ENCODE measurements around the gene FBXW5.

The FBXW5 gene

DNA sequence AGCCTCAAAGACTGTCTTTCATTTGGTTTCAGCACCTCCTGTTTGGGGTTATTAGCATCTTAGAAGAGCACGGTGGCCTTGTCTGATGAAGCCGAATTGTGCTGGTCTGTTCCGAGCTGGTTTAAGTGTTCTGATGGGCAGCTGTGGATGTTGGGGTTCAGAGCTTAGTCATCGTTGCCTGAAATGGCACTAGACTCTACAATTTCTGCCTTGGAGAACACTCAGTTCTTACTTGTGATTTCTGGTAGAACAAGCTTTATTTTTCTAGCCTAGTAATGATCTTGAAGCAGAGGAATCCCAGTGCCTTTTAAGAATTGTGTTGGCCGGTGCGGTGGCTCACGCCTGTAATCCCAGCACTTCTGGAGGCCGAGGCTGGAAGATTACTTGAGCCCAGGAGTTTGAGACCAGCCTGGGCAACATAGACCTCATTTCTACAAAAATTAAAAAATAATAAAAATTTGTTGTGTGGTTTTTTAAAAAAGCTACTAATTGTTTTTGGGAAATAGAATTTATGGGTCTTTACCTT is 7.8 kb downstream of the FBXW5 start:
- DNase-seq, result no peak

- no peak for DNase-seq
These were observed 8.9 kb downstream of the FBXW5 start for GRCh38 chr9:136935651-136936050.

- no peak for DNase-seq
These were observed 10.3 kb downstream of the FBXW5 start for GRCh38 chr9:136934277-136934676.

GRCh38 chr9:136931611-136932130 is 12.9 kb downstream of the FBXW5 start:
- DNase-seq, result no peak

DNA sequence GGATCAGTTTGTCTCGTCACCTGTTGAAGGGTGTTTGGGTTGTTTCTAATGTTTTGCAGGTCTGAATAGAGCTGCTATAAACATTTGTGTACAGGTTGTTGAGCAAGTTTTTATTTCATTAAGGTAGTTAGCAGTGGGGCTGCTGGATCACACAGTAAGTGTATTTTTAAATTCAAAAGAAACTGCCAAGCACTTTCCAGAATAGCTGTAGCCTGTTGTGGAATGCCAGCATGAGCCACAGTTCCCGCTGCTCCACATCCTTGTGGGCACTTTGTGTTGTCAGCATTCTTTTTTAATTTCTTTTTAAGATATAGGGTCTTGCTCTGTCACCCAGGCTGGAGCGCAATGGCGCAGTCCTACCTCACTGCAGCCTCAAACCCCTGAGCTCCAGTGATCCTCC is 14.5 kb downstream of the FBXW5 start:
- DNase-seq, result no peak

DNA sequence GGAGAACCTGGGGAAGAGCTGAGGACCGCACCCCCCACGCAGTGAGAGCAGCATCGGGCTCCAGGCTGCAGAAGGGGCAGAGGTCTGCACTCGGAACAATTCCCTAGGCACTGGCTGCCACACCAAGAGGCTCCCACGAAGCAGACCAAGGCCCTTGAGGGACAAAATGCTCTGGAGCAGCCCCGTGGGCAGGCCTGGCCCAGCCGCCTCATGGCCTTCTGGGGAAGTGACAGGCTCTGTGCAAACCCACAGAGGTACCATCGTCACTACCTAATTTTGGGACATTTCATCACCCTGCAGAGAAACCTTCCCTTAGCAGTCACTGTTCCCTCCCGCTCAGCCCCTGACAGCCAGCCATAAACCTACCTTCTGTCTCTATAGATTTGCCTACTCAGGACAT is 15.9 kb downstream of the FBXW5 start:
- DNase-seq, result no peak

DNA sequence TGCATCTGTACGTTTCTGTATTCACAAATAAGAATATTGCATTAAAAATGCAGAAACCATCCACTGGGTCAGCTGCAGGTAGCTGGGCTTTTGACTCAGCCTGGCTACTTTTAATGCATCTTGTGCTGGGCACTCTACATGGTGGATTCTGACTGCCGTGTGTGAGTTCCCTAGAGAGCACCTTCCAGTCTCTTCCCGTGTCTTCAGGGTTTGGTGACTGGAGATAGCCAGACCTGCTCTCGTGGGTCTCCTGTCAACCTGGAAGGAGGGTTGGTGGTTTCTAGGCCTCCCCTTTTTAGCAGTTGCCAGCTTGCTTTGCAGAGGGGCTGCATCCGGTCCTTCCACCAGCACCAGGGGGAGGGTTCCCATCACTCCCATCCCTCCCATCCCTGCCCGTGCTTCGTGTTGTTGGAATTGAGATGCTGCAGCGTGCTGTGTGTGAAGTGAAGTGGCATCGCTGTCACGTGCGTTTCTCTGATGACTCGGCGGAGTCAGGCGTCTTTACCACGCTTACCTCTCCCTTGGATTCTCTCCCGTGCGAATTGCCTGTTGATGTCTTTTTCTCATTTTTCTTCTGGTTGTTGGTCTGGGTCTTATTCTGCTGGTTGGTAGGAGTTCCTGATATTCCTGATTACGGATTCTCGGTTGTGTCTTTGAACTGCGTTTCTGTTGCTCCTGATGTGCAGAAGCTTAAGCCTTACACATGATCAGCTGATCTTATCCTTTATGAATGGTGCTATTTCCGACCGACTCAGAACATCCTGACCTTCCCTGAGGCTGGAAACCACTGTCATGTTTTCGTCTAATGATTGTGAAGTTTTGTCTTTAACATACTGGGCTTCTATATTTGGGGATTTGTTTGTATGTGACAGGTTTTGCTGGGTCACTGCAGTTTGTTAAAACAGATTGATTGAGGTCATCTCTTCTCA is 16.9 kb downstream of the FBXW5 start:
- DNase-seq, result no peak

DNA sequence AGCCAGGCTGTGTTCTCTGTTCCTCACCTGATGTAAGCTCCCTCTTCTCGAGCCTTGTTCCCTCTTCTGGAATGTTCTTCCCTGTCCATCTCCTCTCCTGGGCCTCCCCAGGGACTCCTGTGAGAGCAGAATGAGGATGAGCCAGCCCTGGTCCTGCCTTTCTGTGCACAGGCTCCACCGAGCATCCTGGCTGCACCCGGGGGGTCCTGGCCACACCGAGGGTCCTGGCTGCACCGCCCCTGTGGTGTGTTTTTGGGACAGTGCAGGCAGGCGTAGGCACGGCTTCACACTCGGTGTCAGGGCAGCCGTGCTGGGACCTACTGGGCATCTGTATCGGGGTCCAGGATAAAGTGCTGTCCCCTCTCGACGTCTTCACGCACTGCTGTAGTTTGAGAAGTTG is 17.8 kb downstream of the FBXW5 start:
- no peak for DNase-seq

DNA sequence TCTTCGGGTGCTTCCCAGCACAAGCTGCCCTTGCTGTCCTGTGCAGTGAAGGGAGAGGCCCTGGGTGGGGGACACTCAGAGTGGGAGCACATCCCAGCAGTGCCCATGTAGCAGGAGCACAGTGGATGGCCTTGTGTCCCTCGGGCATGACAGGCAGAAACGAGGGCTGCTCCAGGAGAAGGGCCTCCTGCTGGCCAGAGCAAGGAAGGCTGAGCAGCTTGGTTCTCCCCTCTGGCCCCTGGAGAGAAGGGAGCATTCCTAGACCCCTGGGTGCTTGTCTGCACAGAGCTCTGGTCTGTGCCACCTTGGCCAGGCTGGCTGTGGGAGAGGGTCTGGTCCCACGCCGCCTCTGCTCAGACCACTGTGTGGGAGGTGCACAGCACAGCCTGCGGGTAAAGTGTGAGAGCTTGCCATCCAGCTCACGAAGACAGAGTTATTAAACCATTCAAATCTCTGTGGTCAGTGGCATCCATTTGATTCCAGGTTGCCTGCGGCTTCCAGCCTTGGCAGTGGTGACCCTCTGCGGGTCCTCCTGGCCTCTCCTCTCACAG is 18.3 kb downstream of the FBXW5 start:
- DNase-seq, result no peak

- DNase-seq, result no peak
These were observed 19.0 kb downstream of the FBXW5 start for GRCh38 chr9:136925414-136926153.

- DNase-seq, result no peak
These were observed 20.7 kb downstream of the FBXW5 start for GRCh38 chr9:136923881-136924280.

GRCh38 chr9:136922540-136922939 is 22.0 kb downstream of the FBXW5 start:
- no peak for DNase-seq

GRCh38 chr9:136921718-136922117 is 22.8 kb downstream of the FBXW5 start:
- peak in 11 of 56 donors; percentile 3 to 50 (median 24) for DNase-seq

- DNase-seq, result peak in 6 of 56 donors; percentile 2 to 35 (median 20)
These were observed 23.2 kb downstream of the FBXW5 start for GRCh38 chr9:136921307-136921706.

DNA sequence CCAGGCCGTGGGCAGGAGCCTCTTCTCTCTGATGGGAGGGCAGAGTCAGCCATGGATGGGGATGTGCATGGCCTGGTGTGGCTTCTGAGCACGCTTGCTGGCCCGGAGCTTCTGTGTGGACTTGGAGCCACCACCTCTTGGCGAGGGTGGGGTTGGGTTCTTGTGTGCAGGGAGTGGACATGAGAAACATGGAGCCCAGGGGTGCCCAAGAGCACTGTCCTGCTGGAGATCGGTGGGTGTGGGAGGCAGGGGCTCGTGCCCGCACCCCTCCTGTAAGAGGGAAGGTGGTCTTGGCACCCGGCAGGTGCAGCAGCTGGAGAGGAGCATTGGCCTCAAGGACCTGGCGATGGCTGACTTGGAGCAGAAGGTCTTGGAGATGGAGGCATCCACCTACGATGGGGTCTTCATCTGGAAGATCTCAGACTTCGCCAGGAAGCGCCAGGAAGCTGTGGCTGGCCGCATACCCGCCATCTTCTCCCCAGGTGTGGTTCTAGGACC is 23.8 kb downstream of the FBXW5 start:
- DNase-seq, result no peak

DNA sequence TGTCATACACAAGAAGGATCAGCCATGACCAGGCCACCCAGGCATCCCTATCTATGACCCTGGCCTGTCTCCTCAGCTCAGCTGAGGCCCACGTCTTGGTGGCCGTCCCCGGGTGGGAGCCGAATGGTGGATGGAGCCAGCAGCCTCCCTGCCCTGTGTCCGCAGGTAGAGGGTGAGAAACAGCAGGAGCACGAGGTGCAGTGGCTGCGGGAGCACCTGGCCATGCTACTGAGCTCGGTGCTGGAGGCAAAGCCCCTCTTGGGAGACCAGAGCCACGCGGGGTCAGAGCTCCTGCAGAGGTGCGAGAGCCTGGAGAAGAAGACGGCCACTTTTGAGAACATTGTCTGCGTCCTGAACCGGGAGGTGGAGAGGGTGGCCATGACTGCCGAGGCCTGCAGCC is 24.5 kb downstream of the FBXW5 start:
- no peak for DNase-seq

DNA sequence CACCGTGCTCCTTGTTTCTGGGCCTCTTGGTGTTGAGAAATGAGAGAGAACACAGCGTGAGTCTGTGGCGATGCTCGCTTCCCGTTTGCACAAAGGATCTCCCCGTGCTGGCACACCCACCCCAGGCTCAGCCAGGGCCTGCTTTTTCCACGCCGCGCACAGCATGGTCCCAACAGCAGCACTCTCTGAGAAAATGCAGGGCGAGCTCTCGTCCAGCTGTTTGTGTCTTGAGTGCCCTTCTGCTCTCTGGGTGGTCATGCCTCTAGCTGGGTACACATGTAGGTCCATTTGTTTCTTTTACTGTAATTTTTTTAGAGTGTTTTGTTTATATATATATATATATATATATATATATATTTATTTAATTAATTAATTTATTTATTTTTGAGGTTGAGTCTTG is 26.6 kb downstream of the FBXW5 start:
- DNase-seq, result no peak

GRCh38 chr9:136916330-136917184 is 28.0 kb downstream of the FBXW5 start:
- no peak for DNase-seq

GRCh38 chr9:136915632-136916329 is 28.8 kb downstream of the FBXW5 start:
- no peak for DNase-seq
